ENCODE measurements around the gene WDR45B.

DNA sequence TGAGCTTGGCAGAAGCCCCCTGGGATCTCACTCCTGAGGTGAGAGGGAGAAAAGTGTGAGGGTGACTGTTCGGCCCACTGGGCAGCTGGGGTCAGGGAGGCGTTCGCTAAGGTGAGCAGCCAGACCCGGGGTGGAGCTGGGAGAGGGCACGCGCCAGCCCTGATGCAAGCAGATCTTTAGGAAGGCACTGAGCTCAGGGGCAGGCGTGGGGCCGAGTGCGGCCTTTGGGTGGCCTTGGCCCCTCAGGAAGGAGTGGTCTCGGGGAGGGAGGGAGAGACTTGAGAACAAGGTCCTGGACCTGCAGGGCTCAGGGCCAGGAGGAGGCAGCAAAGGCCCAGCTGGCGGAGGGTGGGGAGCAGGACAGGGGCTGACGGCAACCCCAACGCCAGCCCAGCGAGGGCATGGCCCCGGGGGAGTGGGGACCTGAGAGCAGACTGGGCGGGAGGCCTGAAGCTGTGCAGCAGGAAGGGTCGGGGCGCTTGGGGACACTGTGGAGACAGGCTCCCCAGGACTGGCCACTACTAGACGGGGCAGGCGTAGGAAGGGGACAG is 14.5 kb upstream of the WDR45B start:
- TF ChIP-seq POLR2A (IDR thresholded peaks at IDR 0.05): no peak
- TF ChIP-seq, protein P1, sequence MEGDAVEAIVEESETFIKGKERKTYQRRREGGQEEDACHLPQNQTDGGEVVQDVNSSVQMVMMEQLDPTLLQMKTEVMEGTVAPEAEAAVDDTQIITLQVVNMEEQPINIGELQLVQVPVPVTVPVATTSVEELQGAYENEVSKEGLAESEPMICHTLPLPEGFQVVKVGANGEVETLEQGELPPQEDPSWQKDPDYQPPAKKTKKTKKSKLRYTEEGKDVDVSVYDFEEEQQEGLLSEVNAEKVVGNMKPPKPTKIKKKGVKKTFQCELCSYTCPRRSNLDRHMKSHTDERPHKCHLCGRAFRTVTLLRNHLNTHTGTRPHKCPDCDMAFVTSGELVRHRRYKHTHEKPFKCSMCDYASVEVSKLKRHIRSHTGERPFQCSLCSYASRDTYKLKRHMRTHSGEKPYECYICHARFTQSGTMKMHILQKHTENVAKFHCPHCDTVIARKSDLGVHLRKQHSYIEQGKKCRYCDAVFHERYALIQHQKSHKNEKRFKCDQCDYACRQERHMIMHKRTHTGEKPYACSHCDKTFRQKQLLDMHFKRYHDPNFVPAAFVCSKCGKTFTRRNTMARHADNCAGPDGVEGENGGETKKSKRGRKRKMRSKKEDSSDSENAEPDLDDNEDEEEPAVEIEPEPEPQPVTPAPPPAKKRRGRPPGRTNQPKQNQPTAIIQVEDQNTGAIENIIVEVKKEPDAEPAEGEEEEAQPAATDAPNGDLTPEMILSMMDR (IDR thresholded peaks at IDR 0.05 in 8 of 11, conservative IDR thresholded peaks at IDR 0.05 in 3 of 11): no peak

All from spleen (tissue), 7 donors.